Mammary epithelial cell (primary cell): ENCODE data around the gene ZBTB17.

Source experiments
- CTCF ChIP-seq, 2 donors: IDR thresholded peaks in 1 of 2; conservative IDR thresholded peaks in 1 of 2; 2 replicates each; pipeline ENCODE4 v1.5.1; 2011 to 2012; ENCODE audit warnings: inconsistent platforms in 2 of 2, low read length in 2 of 2, mild to moderate bottlenecking in 2 of 2, control low read depth in 1 of 2, low read depth in 1 of 2; ENCODE audit not compliant: insufficient read depth in 1 of 2; ENCODE audit errors: extremely low read depth in 1 of 2
- EZH2 ChIP-seq: IDR thresholded peaks from 2 replicates; pipeline ENCODE4 v1.6.1; 2012; ENCODE audit warnings: low read length, inconsistent platforms, borderline replicate concordance

GRCh38 chr1:16010837-16011236, 34.9 kb upstream of the ZBTB17 start:
- TF ChIP-seq CTCF (conservative IDR thresholded peaks at IDR 0.05 in 1 of 2, IDR thresholded peaks at IDR 0.05 in 1 of 2; ENCODE audit: extremely low read depth in 1 of 2, insufficient read depth in 1 of 2, low read depth in 1 of 2, low read length in 2 of 2) (no peak), EZH2 (no peak)
